ENCODE measurements around the gene ZBTB38.

ZBTB38 gene

DNA sequence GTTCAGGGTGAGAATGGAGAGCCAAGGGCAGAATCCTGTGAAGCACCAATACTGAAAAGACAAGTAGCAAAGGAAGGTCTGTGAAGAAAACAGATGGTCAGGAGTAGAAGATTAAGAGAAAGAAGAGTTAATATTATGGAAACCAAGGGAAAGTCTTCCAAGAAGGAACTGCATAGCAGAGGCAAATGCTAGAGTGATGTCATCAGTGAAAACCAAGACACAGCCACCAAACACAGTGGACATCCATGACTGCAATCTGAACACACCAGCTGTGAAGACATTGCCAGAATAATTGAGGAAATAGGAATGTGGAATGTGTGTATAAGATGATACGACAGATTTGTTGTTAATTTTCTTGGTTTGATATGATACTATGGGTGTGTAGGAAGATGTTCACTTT, 26.8 kb upstream of the ZBTB38 start:
- no peak for DNase-seq

DNA sequence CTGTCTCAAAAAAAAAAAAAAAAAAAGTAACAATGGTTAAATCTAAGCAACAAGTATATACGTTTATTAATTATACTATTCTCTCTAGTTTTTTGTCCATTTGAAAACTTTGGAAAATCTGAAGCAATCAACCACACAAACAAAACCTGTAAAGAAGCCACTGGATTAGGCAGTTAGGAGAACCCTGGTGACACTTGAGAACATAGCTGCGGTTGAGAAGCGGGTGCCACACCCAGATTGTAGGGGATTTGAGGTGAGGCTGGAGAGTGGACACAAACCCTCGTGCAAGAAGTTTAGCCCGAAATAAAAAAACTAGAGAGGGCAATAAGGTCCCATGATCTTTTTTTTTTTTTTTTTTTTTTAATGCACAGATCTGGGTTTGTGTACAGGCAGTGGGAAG, 25.9 kb upstream of the ZBTB38 start:
- DNase-seq = no peak

GRCh38 chr3:141343077-141343476, 25.2 kb upstream of the ZBTB38 start:
- no peak for DNase-seq

DNA sequence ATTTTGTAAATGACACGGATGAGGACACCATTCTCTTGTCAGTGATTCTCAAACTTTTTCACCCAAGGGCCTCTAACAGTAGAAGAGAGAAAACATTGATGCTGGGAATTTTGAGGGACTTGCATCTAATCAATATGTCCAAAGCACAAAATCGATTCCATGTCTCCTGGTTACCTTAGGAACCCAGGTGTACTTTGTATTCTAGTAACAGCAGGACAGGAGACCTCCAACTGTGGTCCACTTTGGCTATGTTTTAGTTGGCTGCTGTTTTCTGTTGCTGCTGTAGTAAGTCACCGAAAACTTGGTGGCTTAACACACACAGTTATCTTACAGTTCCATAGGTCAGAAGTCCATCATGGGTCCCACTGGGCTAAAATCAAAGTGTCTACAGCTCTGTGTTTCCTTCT, 24.4 kb upstream of the ZBTB38 start:
- DNase-seq = no peak

DNA sequence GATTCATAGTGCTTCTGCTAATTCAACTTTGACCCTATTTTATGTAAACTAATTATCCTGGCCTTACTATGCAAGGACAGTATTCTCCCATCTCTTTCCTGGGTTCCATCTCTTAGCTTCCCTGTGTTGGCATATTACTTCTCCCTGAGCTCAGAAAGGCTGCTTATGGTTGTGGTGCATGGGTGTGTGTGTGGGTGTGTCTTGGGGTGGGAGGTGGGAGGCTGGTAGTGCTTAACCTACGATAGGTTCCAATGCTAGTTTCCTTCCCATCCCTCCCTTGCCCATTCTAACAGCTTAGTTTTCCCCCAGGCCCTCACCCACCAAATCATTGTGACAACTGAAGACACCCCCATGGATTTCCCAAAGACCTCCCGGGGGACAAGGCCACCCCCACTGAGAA, 22.8 kb upstream of the ZBTB38 start:
- no peak for DNase-seq

DNA sequence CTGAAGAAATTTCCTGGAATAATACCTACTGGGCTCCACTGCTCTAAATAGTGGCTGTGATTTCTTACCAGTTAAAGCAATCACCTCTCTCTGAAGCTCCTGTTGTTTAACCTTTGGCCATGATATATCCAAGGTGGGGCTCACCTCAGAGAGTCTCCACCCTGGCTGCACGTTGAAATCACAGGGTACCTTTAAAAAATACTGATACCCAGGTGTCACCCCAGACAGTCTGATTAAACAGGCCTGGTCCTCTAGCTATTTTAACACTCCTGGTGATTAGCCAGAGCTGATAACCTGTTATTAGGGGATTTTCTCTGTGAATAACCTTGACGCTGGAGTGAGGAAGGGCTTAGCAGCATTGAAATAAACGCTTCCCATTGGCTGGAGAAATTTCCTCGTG, 22.3 kb upstream of the ZBTB38 start:
- DNase-seq = no peak

- no peak for DNase-seq
These were observed 21.9 kb upstream of the ZBTB38 start for GRCh38 chr3:141346418-141346817.

DNA sequence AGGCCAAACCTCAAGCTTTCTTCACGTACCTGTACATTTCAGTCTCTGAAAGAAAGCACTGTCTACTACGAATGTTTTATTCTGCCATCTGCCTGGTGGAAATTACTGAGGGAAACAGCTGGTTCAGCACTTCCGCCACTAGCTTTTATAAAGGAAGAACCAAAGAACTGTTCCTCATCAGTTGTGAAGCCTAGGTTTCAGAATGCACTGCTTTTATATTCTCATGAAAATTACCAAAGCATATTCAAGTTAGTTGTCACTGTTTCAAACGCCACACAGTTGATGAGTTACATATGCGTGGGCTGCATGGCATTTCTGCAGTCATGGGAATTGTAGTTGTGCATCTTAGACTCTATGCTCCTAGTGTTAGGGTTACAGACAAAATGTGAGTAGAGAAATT, 21.5 kb upstream of the ZBTB38 start:
- no peak for DNase-seq

DNA sequence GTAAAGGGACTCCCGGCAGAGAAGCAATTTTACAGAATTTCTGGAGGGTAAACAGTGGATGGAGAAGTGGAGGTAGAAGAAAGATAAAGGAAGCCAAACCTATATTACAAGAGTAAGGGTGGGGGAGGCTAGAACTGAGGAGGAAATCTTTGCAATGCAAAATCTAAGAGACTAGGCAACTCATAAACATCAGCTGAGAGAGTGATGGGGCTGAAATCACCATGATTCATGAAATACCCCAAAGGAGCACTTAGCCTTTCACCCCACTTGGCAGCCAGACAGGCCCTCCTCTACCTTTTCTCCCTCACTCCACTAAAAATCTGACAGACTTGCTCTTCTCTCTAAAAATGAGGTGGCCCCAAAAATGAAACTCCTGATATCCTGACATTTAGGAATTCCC, 19.5 kb upstream of the ZBTB38 start:
- no peak for DNase-seq

DNA sequence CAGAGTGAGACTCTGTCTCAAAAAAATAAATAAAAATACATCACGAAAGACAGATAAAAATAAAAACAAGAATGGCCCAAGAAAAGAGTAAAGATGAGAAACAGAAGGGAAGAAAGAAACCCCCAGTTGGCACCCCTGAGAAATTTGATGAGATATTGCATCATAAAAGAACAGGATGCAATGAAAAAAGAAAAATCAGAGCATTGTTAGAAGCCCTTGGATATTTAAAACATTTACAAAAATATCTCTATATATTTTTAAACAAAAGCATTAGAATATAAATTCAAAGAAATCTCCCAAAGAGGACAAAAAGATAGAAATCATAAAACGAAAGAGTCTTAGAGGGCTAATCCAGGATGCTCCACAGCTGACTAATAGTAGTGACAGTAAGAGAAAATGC, 18.6 kb upstream of the ZBTB38 start:
- DNase-seq = no peak

DNA sequence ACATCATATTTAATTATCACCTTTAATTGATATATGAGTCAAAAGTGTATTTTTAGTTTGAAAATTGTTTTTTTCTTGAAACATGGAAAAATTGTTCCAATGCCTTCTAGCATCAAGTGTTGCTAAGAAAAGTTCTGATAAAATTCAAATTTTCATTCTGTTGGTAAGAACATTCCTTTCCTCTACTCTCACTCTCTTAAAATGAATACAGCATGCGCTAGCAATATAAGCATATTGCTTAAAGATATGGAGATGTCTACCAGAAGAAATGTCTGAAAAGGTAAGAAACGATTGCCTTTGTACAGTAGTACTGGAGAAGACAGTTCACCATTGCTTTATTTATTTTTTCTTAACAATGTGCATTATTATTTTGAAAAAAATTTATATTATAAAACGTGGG, 17.6 kb upstream of the ZBTB38 start:
- no peak for DNase-seq

GRCh38 chr3:141352262-141352984, 15.9 kb upstream of the ZBTB38 start:
- DNase-seq = no peak

- DNase-seq = no peak
These were observed 14.4 kb upstream of the ZBTB38 start for GRCh38 chr3:141353652-141354495.

DNA sequence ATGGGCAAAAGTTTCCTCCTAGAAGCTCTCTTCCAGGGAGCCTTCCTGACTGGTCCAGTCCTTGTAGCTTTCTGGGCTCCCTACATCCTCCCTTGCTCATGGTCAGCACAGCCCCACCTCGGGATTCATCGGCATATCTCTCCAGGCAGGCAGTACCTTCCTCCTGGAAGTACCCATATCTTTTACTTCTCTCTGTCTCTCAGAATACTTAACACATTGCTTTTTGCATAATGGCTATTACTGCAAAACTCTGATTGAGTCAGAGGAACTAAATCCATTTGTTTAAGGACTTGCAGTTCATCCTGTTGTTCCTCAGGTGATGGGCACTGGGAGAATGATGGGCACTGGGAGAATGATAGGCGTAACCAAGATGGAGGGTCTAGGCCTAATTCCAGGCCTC, 13.8 kb upstream of the ZBTB38 start:
- no peak for DNase-seq

DNA sequence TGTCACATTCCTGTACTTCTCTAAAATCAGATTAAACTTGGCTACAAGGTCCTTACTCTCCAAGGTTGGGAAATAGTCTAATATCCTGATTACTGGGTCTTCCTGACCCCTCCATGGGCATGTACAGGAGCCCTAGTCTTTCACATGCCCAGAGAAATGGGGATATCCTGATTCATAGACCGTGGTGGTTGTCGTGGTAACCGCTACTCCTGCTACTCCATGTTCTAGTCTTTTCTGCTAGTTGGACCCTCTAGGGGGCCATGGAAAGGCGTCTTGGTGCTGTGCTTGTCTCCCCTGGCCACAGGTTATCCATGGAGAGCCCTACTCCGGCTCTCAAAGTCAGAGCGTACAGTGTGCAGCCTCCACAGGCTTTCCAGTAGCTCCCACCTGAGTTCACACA, 13.1 kb upstream of the ZBTB38 start:
- DNase-seq = no peak

- no peak for DNase-seq
These were observed 12.3 kb upstream of the ZBTB38 start for GRCh38 chr3:141356046-141356445.

GRCh38 chr3:141360888-141361598, 7.3 kb upstream of the ZBTB38 start:
- peak; percentile 44 for DNase-seq

GRCh38 chr3:141362736-141363135, 5.6 kb upstream of the ZBTB38 start:
- no peak for DNase-seq

GRCh38 chr3:141365201-141365600, 3.1 kb upstream of the ZBTB38 start:
- DNase-seq = no peak

GRCh38 chr3:141366285-141367037, 1.8 kb upstream of the ZBTB38 start:
- no peak for DNase-seq

DNA sequence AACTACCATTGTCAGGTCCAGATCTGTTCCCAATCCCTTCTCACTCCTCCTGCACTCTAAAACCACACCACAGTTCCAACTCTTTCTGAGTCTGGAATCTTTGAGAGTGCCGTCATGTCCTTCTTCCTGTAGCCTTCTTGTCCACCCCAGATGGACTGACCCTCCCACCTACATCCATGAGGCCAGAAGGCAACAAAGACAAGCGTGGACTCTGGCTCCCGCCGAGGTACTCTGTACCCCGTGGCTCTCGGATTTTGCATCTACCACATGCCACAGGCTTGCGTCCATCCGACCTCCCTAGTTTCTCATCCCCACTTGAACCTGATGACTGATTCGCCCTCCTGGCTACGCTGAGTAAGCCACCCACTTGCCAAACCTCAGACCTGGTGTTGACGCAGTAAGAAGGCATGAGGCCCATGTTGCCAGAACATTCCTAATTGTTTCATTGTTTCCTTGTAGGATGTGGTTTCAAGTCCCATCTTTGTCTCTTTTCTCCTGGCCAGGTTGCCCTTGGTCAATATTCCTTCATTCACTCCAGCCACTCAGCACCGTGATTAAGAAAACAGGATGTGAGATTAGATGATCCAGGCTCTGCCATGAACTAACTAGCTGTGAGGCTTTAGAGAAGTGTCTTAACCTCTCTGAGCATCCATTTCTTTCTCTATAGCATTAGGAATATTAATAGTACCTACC, 1.1 kb upstream of the ZBTB38 start:
- no peak for DNase-seq

Data from NCI-H1092 (cell line).